Measurements from ENCODE around the gene ARHGEF11.

The ARHGEF11 gene

DNA sequence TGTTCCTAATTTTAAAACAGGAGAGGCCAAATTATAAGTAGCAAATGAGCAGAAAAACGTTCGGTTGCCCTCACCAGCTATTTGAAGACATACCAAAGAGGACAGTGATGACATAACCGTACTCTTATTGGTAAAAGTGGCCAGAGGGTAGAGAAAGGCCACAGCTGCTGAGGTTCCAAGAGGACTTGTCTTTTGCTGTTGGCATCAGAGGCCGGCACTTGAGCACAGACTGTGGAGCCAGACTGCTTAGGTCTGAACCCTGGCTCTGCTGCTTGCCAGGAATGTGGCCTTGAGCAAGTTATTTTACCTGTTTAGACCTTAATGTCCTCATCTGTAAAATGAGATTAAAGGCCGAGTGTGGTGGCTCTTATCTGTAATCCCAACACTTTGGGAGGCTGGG, 39.2 kb upstream of the ARHGEF11 start:
- Histone ChIP-seq H3K36me3 (ENCODE audit: control insufficient read depth, low read length) (no peaks in the 10 kb centered on the region), H3K4me3 (ENCODE audit: low read length) (no peak overlapping the region), H3K4me1 (ENCODE audit: control insufficient read depth, low read length) (no peaks in the 10 kb centered on the region), H4K20me1 (ENCODE audit: control insufficient read depth, insufficient read depth, low read depth, low read length) (no peaks in the 10 kb centered on the region), H3K4me2 (ENCODE audit: low read length) (no peak overlapping the region), H3K79me2 (ENCODE audit: control insufficient read depth, low read length) (no peaks in the 10 kb centered on the region), H3K9me3 (ENCODE audit: control insufficient read depth, insufficient read depth, low read length) (no peaks in the 10 kb centered on the region), H3K9me2 (replicated peaks; ENCODE audit: control insufficient read depth, low read length) (no peaks in the 10 kb centered on the region), H3K27me3 (ENCODE audit: control insufficient read depth, low read length) (0 out of 2 replicates have a peak, but pooled peaks cover 2% of the 10 kb centered on the region), H3K27ac (ENCODE audit: low read depth, low read length) (no peak overlapping the region), H3F3A (ENCODE audit: control insufficient read depth, insufficient read depth) (no peaks in the 10 kb centered on the region)
- no peak for TF ChIP-seq EZH2phosphoT487 (IDR thresholded peaks at IDR 0.05; ENCODE audit: borderline replicate concordance, low read length)
- TF ChIP-seq CTCF (IDR thresholded peaks at IDR 0.05; ENCODE audit: low read depth, low read length, poor library complexity, severe bottlenecking): no peak

DNA sequence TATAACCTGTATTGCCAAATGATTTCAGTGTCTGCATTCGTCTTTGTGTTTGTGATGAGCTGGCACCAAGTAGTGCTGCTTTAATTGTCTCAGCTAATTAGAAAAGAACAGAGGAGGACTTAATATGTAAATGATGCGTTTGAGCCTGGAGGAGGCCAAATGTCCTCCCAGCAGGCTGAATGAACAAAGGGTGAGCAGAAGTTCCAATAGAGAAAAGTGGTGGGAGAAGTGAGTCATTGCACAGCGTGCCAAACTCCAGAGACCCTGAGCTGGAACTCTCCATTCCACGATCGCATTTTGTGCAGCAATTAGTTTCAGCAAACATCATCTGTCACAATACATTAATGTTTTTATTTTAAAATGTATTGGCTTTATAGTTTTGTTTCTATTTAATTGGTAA, 36.2 kb upstream of the ARHGEF11 start:
- Histone ChIP-seq H3K27ac (ENCODE audit: low read depth, low read length) (no peak overlapping the region), H3K4me1 (ENCODE audit: control insufficient read depth, low read length) (no peaks in the 10 kb centered on the region), H3K79me2 (ENCODE audit: control insufficient read depth, low read length) (no peaks in the 10 kb centered on the region), H3K4me3 (ENCODE audit: low read length) (no peak overlapping the region), H3K9me2 (replicated peaks; ENCODE audit: control insufficient read depth, low read length) (no peaks in the 10 kb centered on the region), H3K9me3 (ENCODE audit: control insufficient read depth, insufficient read depth, low read length) (no peaks in the 10 kb centered on the region), H3K36me3 (ENCODE audit: control insufficient read depth, low read length) (no peaks in the 10 kb centered on the region), H3F3A (ENCODE audit: control insufficient read depth, insufficient read depth) (no peaks in the 10 kb centered on the region), H3K27me3 (ENCODE audit: control insufficient read depth, low read length) (no peaks in the 10 kb centered on the region; the same call in 1 of the 2 replicates), H4K20me1 (ENCODE audit: control insufficient read depth, insufficient read depth, low read depth, low read length) (no peaks in the 10 kb centered on the region), H3K4me2 (ENCODE audit: low read length) (no peak overlapping the region)
- no peak for TF ChIP-seq EZH2phosphoT487 (IDR thresholded peaks at IDR 0.05; ENCODE audit: borderline replicate concordance, low read length)
- TF ChIP-seq CTCF (IDR thresholded peaks at IDR 0.05; ENCODE audit: low read depth, low read length, poor library complexity, severe bottlenecking): no peak

DNA sequence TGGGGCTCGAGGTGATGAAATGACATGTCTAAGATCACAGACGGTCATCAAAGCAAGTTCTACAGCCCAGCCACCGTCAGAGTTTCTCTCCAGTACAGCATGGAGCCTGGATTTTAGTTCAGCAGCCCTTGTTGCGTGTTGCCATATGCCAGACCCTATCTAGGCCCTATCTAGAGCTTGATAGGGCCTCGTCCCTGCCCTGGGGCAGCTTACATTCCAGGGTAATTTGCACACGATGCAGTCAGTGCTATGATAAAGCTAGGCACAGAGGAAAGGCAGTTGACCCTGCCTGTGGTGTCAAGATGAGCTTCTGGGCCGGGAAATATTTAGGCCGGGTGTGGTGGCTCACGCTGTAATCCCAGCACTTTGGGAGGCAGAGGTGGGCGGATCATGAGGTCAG, 35.2 kb upstream of the ARHGEF11 start:
- Histone ChIP-seq H3K9me3 (ENCODE audit: control insufficient read depth, insufficient read depth, low read length) (no peaks in the 10 kb centered on the region), H3K4me3 (ENCODE audit: low read length) (no peak overlapping the region), H3K9me2 (replicated peaks; ENCODE audit: control insufficient read depth, low read length) (no peaks in the 10 kb centered on the region), H3K4me2 (ENCODE audit: low read length) (no peak overlapping the region), H3F3A (ENCODE audit: control insufficient read depth, insufficient read depth) (no peaks in the 10 kb centered on the region), H3K27ac (ENCODE audit: low read depth, low read length) (no peak overlapping the region), H3K4me1 (ENCODE audit: control insufficient read depth, low read length) (no peaks in the 10 kb centered on the region), H3K36me3 (ENCODE audit: control insufficient read depth, low read length) (no peaks in the 10 kb centered on the region), H3K27me3 (ENCODE audit: control insufficient read depth, low read length) (no peaks in the 10 kb centered on the region; the same call in 1 of the 2 replicates), H4K20me1 (ENCODE audit: control insufficient read depth, insufficient read depth, low read depth, low read length) (no peaks in the 10 kb centered on the region), H3K79me2 (ENCODE audit: control insufficient read depth, low read length) (no peaks in the 10 kb centered on the region)
- no peak for TF ChIP-seq EZH2phosphoT487 (IDR thresholded peaks at IDR 0.05; ENCODE audit: borderline replicate concordance, low read length)
- TF ChIP-seq CTCF (IDR thresholded peaks at IDR 0.05; ENCODE audit: low read depth, low read length, poor library complexity, severe bottlenecking): no peak

All from DOHH2 (cell line).